Measurements from ENCODE around the gene ABCC1.
"Not testable (repeated sequence)": the region's sequence is repeated elsewhere in the genome, so short reads cannot be mapped to it uniquely, and the experiment has no call there.

Gene ABCC1

GRCh38 chr16:15967655-15968315 lies 18.4 kb downstream of the ABCC1 start:
- no peak for DNase-seq

- no peak for DNase-seq
Measured at GRCh38 chr16:15970202-15970601, 20.8 kb downstream of the ABCC1 start.

GRCh38 chr16:15970743-15971439 lies 21.5 kb downstream of the ABCC1 start:
- no peak for DNase-seq

- no peak for DNase-seq
Measured at GRCh38 chr16:15971440-15971815, 22.0 kb downstream of the ABCC1 start.

GRCh38 chr16:15972046-15972868 lies 22.8 kb downstream of the ABCC1 start:
- DNase-seq: no peak

- no peak for DNase-seq
Measured at GRCh38 chr16:15973421-15973820, 24.0 kb downstream of the ABCC1 start.

GRCh38 chr16:15974057-15974456 lies 24.6 kb downstream of the ABCC1 start:
- DNase-seq: no peak

GRCh38 chr16:15975172-15975571 lies 25.8 kb downstream of the ABCC1 start:
- DNase-seq: no peak

GRCh38 chr16:15976225-15976812 lies 26.9 kb downstream of the ABCC1 start:
- DNase-seq: no peak

- no peak for DNase-seq
Measured at GRCh38 chr16:15976929-15977637, 27.7 kb downstream of the ABCC1 start.

- DNase-seq: no peak
Measured at GRCh38 chr16:15979801-15980200, 30.4 kb downstream of the ABCC1 start.

- DNase-seq: no peak
Measured at GRCh38 chr16:15980329-15980728, 30.9 kb downstream of the ABCC1 start.

GRCh38 chr16:15981382-15981781 lies 32.0 kb downstream of the ABCC1 start:
- DNase-seq: no peak

- not testable (repeated sequence) for DNase-seq
Measured at GRCh38 chr16:15982194-15982915, 32.9 kb downstream of the ABCC1 start.

GRCh38 chr16:15983898-15984297 lies 34.5 kb downstream of the ABCC1 start:
- DNase-seq: no peak

GRCh38 chr16:15985144-15985543 lies 35.7 kb downstream of the ABCC1 start:
- DNase-seq: no peak

GRCh38 chr16:15986261-15986660 lies 36.8 kb downstream of the ABCC1 start:
- DNase-seq: no peak

GRCh38 chr16:15988268-15989013 lies 39.0 kb downstream of the ABCC1 start:
- DNase-seq: no peak

- no peak for DNase-seq
Measured at GRCh38 chr16:15990902-15991301, 41.5 kb downstream of the ABCC1 start.

GRCh38 chr16:15993128-15993527 lies 43.7 kb downstream of the ABCC1 start:
- no peak for DNase-seq

- DNase-seq: no peak
Measured at GRCh38 chr16:15993541-15993940, 44.1 kb downstream of the ABCC1 start.
